Peyer's patch (tissue), 4 donors: Measurements from ENCODE around the gene ATG2B. TPM values are rescaled to one million over a fixed set of nuclear protein-coding genes. Genes with fewer than 3 reads are reported as not detected.

ENCODE experiments used
- DNase-seq, 3 donors: peaks; one replicate each; pipeline ENCODE4 v3.0.0-alpha.2; 2017 to 2019
- H3K27ac ChIP-seq, 4 donors: fragments of 200-600 bp; sonication (generic); one replicate each; pipeline ENCODE4 v1.5.1; 2016 to 2019
- H3K27me3 ChIP-seq, 2 donors: fragments of 200-600 bp; sonication (generic); one replicate each; pipeline ENCODE4 v1.5.1; 2019
- H3K36me3 ChIP-seq, 3 donors: fragments of 200-600 bp; sonication (generic); one replicate each; pipeline ENCODE4 v1.5.1; 2016 to 2019
- H3K4me1 ChIP-seq, 4 donors: fragments of 200-600 bp; sonication (generic); one replicate each; pipeline ENCODE4 v1.5.1; 2016 to 2019
- H3K4me3 ChIP-seq, 4 donors: fragments of 200-600 bp; sonication (generic); 1 replicate in 3 of 4; 2 replicates in 1 of 4; pipeline ENCODE4 v1.5.1; 2016 to 2019; ENCODE audit warnings: mild to moderate bottlenecking in 1 of 4
- H3K9me3 ChIP-seq, 4 donors: fragments of 200-600 bp; sonication (generic); one replicate each; pipeline ENCODE4 v1.5.1; 2016 to 2019; ENCODE audit warnings: mild to moderate bottlenecking in 1 of 4
- POLR2A ChIP-seq, 2 donors: fragments of 450-650 bp; IDR thresholded peaks; one replicate each; pipeline ENCODE4 v1.5.1; 2017; ENCODE audit warnings: antibody characterized with exemption in 2 of 2, mild to moderate bottlenecking in 2 of 2, moderate library complexity in 2 of 2
- total RNA-seq, 4 donors: library from RNA; depleted of rRNA; stranded (reverse); fragments of >200 nt; gene quantifications; one replicate each; pipeline ENCODE4 v1.1.0, GENCODE V29; 2016
- TF ChIP-seq, protein P1 (sequence below), 6 experiments: fragments of 450-650 bp in 4 of 6; fragments of 200-600 bp in 2 of 6; sonication (generic) in 1 of 6; IDR thresholded peaks; one replicate each; pipeline ENCODE4 v1.5.1; 2017 to 2019; ENCODE audit warnings: antibody characterized with exemption in 6 of 6, mild to moderate bottlenecking in 3 of 6, moderate library complexity in 1 of 6

Gene ATG2B
- total RNA-seq, 4 donors from 2014 or later: 39.8 to 85.8 (median 47.4) TPM

GRCh38 chr14:96297997-96298515 is 65.1 kb downstream of the ATG2B start:
- Histone ChIP-seq H3K27me3 (no peaks in the 10 kb centered on the region), H3K4me1 (no peaks in the 10 kb centered on the region), H3K9me3 (no peaks in the 10 kb centered on the region), H3K36me3 (peaks cover 0 to 59% (median 0%) of the 10 kb centered on the region in 3 donors), H3K27ac (no peak overlapping the region), H3K4me3 (no peak overlapping the region)
- TF ChIP-seq, protein P1, sequence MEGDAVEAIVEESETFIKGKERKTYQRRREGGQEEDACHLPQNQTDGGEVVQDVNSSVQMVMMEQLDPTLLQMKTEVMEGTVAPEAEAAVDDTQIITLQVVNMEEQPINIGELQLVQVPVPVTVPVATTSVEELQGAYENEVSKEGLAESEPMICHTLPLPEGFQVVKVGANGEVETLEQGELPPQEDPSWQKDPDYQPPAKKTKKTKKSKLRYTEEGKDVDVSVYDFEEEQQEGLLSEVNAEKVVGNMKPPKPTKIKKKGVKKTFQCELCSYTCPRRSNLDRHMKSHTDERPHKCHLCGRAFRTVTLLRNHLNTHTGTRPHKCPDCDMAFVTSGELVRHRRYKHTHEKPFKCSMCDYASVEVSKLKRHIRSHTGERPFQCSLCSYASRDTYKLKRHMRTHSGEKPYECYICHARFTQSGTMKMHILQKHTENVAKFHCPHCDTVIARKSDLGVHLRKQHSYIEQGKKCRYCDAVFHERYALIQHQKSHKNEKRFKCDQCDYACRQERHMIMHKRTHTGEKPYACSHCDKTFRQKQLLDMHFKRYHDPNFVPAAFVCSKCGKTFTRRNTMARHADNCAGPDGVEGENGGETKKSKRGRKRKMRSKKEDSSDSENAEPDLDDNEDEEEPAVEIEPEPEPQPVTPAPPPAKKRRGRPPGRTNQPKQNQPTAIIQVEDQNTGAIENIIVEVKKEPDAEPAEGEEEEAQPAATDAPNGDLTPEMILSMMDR (IDR thresholded peaks at IDR 0.05): no peak
- TF ChIP-seq POLR2A (IDR thresholded peaks at IDR 0.05): no peak
- no peak for DNase-seq

DNA sequence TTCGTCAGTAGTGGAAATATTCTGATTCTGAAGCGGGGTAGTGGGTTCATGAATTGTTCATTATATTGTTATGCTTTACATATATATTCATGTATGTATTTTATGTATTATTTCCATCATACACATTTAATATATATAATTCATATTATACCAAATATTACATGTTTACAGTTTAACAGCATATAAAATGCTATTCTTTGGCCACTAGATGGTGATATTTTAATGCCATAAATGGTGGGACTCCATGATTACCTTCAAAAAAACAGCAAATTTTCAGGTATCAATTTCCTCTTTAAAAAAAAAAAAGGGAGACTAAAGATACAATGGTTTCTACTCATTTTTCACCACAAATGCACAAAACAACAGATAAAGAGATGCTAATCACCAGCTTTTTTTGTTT is 66.1 kb downstream of the ATG2B start:
- peaks cover 0 to 56% (median 0%) of the 10 kb centered on the region in 3 donors for H3K36me3 ChIP-seq
- TF ChIP-seq POLR2A (IDR thresholded peaks at IDR 0.05): no peak
- TF ChIP-seq, protein P1 (IDR thresholded peaks at IDR 0.05): peak; percentile 10 to 64 (median 60)
- H3K4me1 ChIP-seq: no peaks in the 10 kb centered on the region
- no peak for DNase-seq
- no peaks in the 10 kb centered on the region for H3K27me3 ChIP-seq
- H3K4me3 ChIP-seq: no peak overlapping the region
- no peak overlapping the region for H3K27ac ChIP-seq
- no peaks in the 10 kb centered on the region for H3K9me3 ChIP-seq

DNA sequence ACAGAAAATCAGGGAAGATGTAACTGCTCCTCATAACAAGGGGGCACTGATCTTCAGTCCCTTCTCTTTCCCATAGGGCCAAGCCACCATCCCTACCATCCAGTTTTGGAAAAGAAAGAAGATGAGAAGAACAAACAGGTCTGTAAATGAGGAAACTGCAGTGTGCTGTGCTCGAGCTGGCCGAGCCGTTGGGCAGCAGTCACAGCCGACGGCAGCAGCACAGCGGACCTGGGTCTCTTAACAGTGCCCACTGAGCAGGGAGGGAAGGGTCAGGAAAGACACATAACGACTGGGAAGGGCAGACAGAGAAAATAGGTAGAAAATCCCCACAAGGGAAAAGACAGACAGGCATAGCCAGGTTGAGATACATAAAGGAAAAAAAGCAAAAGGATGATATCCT is 68.9 kb downstream of the ATG2B start:
- no peak for DNase-seq
- Histone ChIP-seq H3K9me3 (no peaks in the 10 kb centered on the region), H3K36me3 (peaks cover 0 to 55% (median 0%) of the 10 kb centered on the region in 3 donors), H3K4me1 (no peaks in the 10 kb centered on the region), H3K27ac (no peak overlapping the region), H3K27me3 (no peaks in the 10 kb centered on the region), H3K4me3 (no peak overlapping the region)
- no peak for TF ChIP-seq POLR2A (IDR thresholded peaks at IDR 0.05)
- TF ChIP-seq, protein P1 (IDR thresholded peaks at IDR 0.05): no peak

- no peak overlapping the region for H3K4me3 ChIP-seq
- DNase-seq: no peak
- H3K9me3 ChIP-seq: no peaks in the 10 kb centered on the region
- no peak overlapping the region for H3K27ac ChIP-seq
- no peak for TF ChIP-seq POLR2A (IDR thresholded peaks at IDR 0.05)
- TF ChIP-seq, protein P1 (IDR thresholded peaks at IDR 0.05): no peak
- no peaks in the 10 kb centered on the region for H3K27me3 ChIP-seq
- peaks cover 0 to 76% (median 0%) of the 10 kb centered on the region in 3 donors for H3K36me3 ChIP-seq
- H3K4me1 ChIP-seq: no peaks in the 10 kb centered on the region
Measured at GRCh38 chr14:96287856-96288255, 75.3 kb downstream of the ATG2B start.

GRCh38 chr14:96286251-96286650 is 76.9 kb downstream of the ATG2B start:
- Histone ChIP-seq H3K9me3 (no peaks in the 10 kb centered on the region), H3K27me3 (no peaks in the 10 kb centered on the region), H3K4me3 (no peak overlapping the region), H3K4me1 (no peaks in the 10 kb centered on the region), H3K27ac (no peak overlapping the region), H3K36me3 (peaks cover 0 to 73% (median 0%) of the 10 kb centered on the region in 3 donors)
- no peak for DNase-seq
- no peak for TF ChIP-seq POLR2A (IDR thresholded peaks at IDR 0.05)
- TF ChIP-seq, protein P1 (IDR thresholded peaks at IDR 0.05): no peak

GRCh38 chr14:96285667-96286066 is 77.5 kb downstream of the ATG2B start:
- TF ChIP-seq POLR2A (IDR thresholded peaks at IDR 0.05): no peak
- TF ChIP-seq, protein P1 (IDR thresholded peaks at IDR 0.05): no peak
- Histone ChIP-seq H3K27me3 (no peaks in the 10 kb centered on the region), H3K9me3 (no peaks in the 10 kb centered on the region), H3K4me3 (no peak overlapping the region), H3K36me3 (peaks cover 0 to 67% (median 0%) of the 10 kb centered on the region in 3 donors), H3K27ac (no peak overlapping the region), H3K4me1 (no peaks in the 10 kb centered on the region)
- DNase-seq: no peak
